B cell (primary cell): ENCODE measurements around the gene IGLL5. TPM values are rescaled to one million over a fixed set of nuclear protein-coding genes. Genes with fewer than 3 reads are reported as not detected.

Experiments used
- ATAC-seq: fragments of 200-7000 bp; cut with Tn5 transposase; one replicate; pipeline ENCODE4 v1.10.0; 2021; ENCODE audit warnings: low read depth, mild to moderate bottlenecking, moderate number of reproducible peaks, moderate library complexity
- CTCF ChIA-PET: fragments of 350-600 bp; sonication (Branson Sonifier 250); formaldehyde crosslinking; loops from one replicate; lab custom pipeline; 2021; ENCODE audit warnings: antibody characterized with exemption, inconsistent platforms; lab: Charles Lee
- POLR2A ChIA-PET: fragments of 350-600 bp; sonication (Branson Sonifier 250); formaldehyde crosslinking; loops from one replicate; lab custom pipeline; 2021; ENCODE audit warnings: antibody characterized with exemption; lab: Charles Lee
- DNase-seq: peaks from one replicate; pipeline ENCODE4 v3.0.0; 2013
- H2AFZ ChIP-seq: 2 replicates; pipeline ENCODE4 v1.6.1; 2012; ENCODE audit warnings: mild to moderate bottlenecking, low read depth, low read length; ENCODE audit not compliant: insufficient read depth, poor library complexity, severe bottlenecking
- H3K27ac ChIP-seq, 2 donors: 1 replicate in 1 of 2; 2 replicates in 1 of 2; pipeline ENCODE4 v1.5.1; 2012 to 2013; ENCODE audit warnings: low read length in 2 of 2, mild to moderate bottlenecking in 2 of 2, moderate library complexity in 1 of 2
- H3K27me3 ChIP-seq, 4 experiments: fragments of 200-600 bp in 1 of 4; sonication (generic) in 1 of 4; replicated peaks in 1 of 4; 1 replicate in 2 of 4; 2 replicates in 2 of 4; pipeline versions ENCODE4 v1.6.1 to v1.7.0; 2013 to 2016; ENCODE audit warnings: low read length in 3 of 4, mild to moderate bottlenecking in 2 of 4, mixed read lengths in 1 of 4, moderate library complexity in 1 of 4; ENCODE audit not compliant: insufficient read depth in 4 of 4, control insufficient read depth in 3 of 4; ENCODE audit errors: control extremely low read depth in 1 of 4
- H3K36me3 ChIP-seq, 2 experiments: replicated peaks in 1 of 2; 1 replicate in 1 of 2; 2 replicates in 1 of 2; pipeline versions ENCODE4 v1.6.1 to v1.7.1; 2013; ENCODE audit warnings: low read length in 1 of 2; ENCODE audit not compliant: insufficient read depth in 2 of 2, control insufficient read depth in 1 of 2; ENCODE audit errors: control extremely low read depth in 1 of 2, extremely low read depth in 1 of 2
- H3K4me1 ChIP-seq, 2 donors: fragments of 200-600 bp in 1 of 2; sonication (generic) in 1 of 2; 1 replicate in 1 of 2; 2 replicates in 1 of 2; pipeline versions ENCODE4 v1.5.1 to v1.6.1; 2013 to 2017; ENCODE audit warnings: low read length in 2 of 2; ENCODE audit not compliant: control insufficient read depth in 2 of 2, insufficient read depth in 2 of 2
- H3K4me2 ChIP-seq: replicated peaks from 2 replicates; pipeline ENCODE3; 2012; ENCODE audit warnings: mild to moderate bottlenecking, low read depth, low read length; ENCODE audit not compliant: poor library complexity, severe bottlenecking
- H3K4me3 ChIP-seq, 5 experiments: fragments of 200-600 bp in 1 of 5; sonication (generic) in 1 of 5; 1 replicate in 3 of 5; 2 replicates in 2 of 5; pipeline versions ENCODE4 v1.5.1 to v1.7.0; 2011 to 2016; ENCODE audit warnings: low read length in 4 of 5, mild to moderate bottlenecking in 4 of 5, low read depth in 2 of 5, control low read depth in 1 of 5, moderate library complexity in 1 of 5; ENCODE audit not compliant: insufficient read depth in 1 of 5; ENCODE audit errors: control extremely low read depth in 1 of 5, extremely low read depth in 1 of 5
- H3K79me2 ChIP-seq: fragments of 200-600 bp; sonication (generic); one replicate; pipeline ENCODE4 v1.6.0; 2016; ENCODE audit warnings: low read length; ENCODE audit not compliant: control insufficient read depth, insufficient read depth
- H3K9ac ChIP-seq: fragments of 200-600 bp; sonication (generic); 2 replicates; pipeline ENCODE4 v1.6.1; 2017; ENCODE audit warnings: mild to moderate bottlenecking, low read length, moderate library complexity
- H3K9me3 ChIP-seq, 3 donors: one replicate each; pipeline versions ENCODE4 v1.6.1 to v1.7.1; 2013; ENCODE audit warnings: low read length in 2 of 3; ENCODE audit not compliant: control insufficient read depth in 2 of 3, insufficient read depth in 1 of 3; ENCODE audit errors: control extremely low read depth in 1 of 3
- H4K20me1 ChIP-seq: 2 replicates; pipeline ENCODE4 v1.6.0; 2012; ENCODE audit warnings: mild to moderate bottlenecking, low read length; ENCODE audit not compliant: insufficient read depth, control insufficient read depth, poor library complexity, severe bottlenecking
- H3K27ac Mint-ChIP-seq: one replicate; pipeline ENCODE4 v1.8.0; 2021; ENCODE audit warnings: mixed read lengths
- H3K27me3 Mint-ChIP-seq: one replicate; pipeline ENCODE4 v1.8.0; 2021; ENCODE audit warnings: mixed read lengths
- H3K4me1 Mint-ChIP-seq: one replicate; pipeline ENCODE4 v1.8.0; 2021; ENCODE audit warnings: mixed read lengths
- H3K4me3 Mint-ChIP-seq: one replicate; pipeline ENCODE4 v1.8.0; 2021; ENCODE audit warnings: mixed read lengths
- H3K9me3 Mint-ChIP-seq: one replicate; pipeline ENCODE4 v1.8.0; 2022; ENCODE audit warnings: mixed read lengths; ENCODE audit not compliant: insufficient read depth
- CTCF ChIP-seq: fragments of 200-600 bp; IDR thresholded peaks from one replicate; pipeline ENCODE4 v1.8.0; 2022; ENCODE audit warnings: antibody characterized with exemption, mild to moderate bottlenecking
- EZH2 ChIP-seq: IDR thresholded peaks from 2 replicates; pipeline ENCODE4 v1.6.1; 2012; ENCODE audit warnings: borderline replicate concordance, low read depth, mild to moderate bottlenecking, moderate library complexity, low read length; ENCODE audit not compliant: insufficient read depth, poor library complexity, severe bottlenecking
- WGBS: methylation state at CpG from one replicate; pipeline ENCODE4 v1.1.5; 2013; ENCODE audit warnings: missing lambda C conversion rate; ENCODE audit not compliant: insufficient coverage; 5-methylcytosine and 5-hydroxymethylcytosine counted together
- intact Hi-C: fragments of 100-400 bp; cut with micrococcal nuclease; formaldehyde crosslinking; loops from one replicate; pipeline ENCODE4 v1.10.0; 2022
- polyA plus RNA-seq: library from polyadenylated mRNA; depleted of rRNA; stranded (reverse); fragments of >200 nt; gene quantifications from 2 replicates; pipeline ENCODE4 v1.2.3, GENCODE V29; 2012
- total RNA-seq, 2 donors: library from RNA; stranded (reverse); fragments of 120-200 nt in 1 of 2; gene quantifications; 1 replicate in 1 of 2; 2 replicates in 1 of 2; pipeline versions ENCODE4 v1.2.3 to v1.2.4, GENCODE V29; 2013 to 2022

Gene IGLL5
- total and polyA plus RNA-seq, 2 donors (not counting 1 experiment from before 2014, with no cell fraction given): 39.8 to 365 TPM

- Histone ChIP-seq H3K4me1 (peaks cover 48 to 82% of the 10 kb centered on the region in 2 donors), H3K36me3 (peaks cover 0 to 3% of the 10 kb centered on the region in 2 experiments), H3K27me3 (no peaks in the 10 kb centered on the region), H3K79me2 (peaks cover 61% of the 10 kb centered on the region), H3K4me2 (no peak overlapping the region), H4K20me1 (no peaks in the 10 kb centered on the region), H3K9ac (no peak overlapping the region), H3K4me3 (no peak overlapping the region), H3K9me3 (peaks cover 0 to 5% (median 0%) of the 10 kb centered on the region in 3 donors), H2AFZ (no peak overlapping the region), H3K27ac (no peak overlapping the region)
- Mint-ChIP-seq H3K27ac (no peak overlapping the region), H3K27me3 (no peaks in the 10 kb centered on the region), H3K4me3 (no peak overlapping the region), H3K4me1 (peaks cover 78% of the 10 kb centered on the region), H3K9me3 (no peaks in the 10 kb centered on the region)
- DNase-seq (no peak), ATAC-seq (no peak)
- ChIA-PET CTCF (interaction anchor here (0.9 kb wide), 2 partner anchors 12 to 19 kb away, joined by 3 read pairs; no protein-coding TSS in a partner anchor), POLR2A (interaction anchor here (0.8 to 1.9 kb wide), 2 partner anchors 12 to 15 kb away, joined by 3 to 4 read pairs; no protein-coding TSS in a partner anchor)
- intact Hi-C loops: no loop called here
- WGBS: 100% methylated on average over 3 of the region's 3 CpGs
- TF ChIP-seq EZH2 (no peak), CTCF (no peak)
Measured at GRCh38 chr22:22916952-22917290, 29.3 kb downstream of the IGLL5 start.

- 96% methylated on average over 4 of the region's 4 CpGs for WGBS
- peaks cover 79% of the 10 kb centered on the region for H3K4me1 Mint-ChIP-seq
Measured at GRCh38 chr22:22917377-22917776, 29.8 kb downstream of the IGLL5 start.

More at GRCh38 chr22:22917377-22917776, 29.8 kb downstream of the IGLL5 start:
- H3K9me3 ChIP-seq: peaks cover 0 to 3% (median 0%) of the 10 kb centered on the region in 3 donors
- H2AFZ ChIP-seq: no peak overlapping the region
- no peak overlapping the region for H3K4me2 ChIP-seq
- H3K36me3 ChIP-seq: peaks cover 0 to 3% of the 10 kb centered on the region in 2 experiments
- ATAC-seq (no peak), DNase-seq (no peak)
- TF ChIP-seq CTCF: no peak
- H3K27me3 ChIP-seq: no peaks in the 10 kb centered on the region
- H3K9ac ChIP-seq: no peak overlapping the region
- H3K27ac Mint-ChIP-seq: peak overlapping the region; percentile 46
- CTCF ChIA-PET: interaction anchor here (0.9 kb wide), 2 partner anchors 11 to 19 kb away, joined by 3 read pairs; no protein-coding TSS in a partner anchor
- H3K4me3 ChIP-seq: no peak overlapping the region
- intact Hi-C loops: no loop called here
- no peak overlapping the region for H3K4me3 Mint-ChIP-seq
- POLR2A ChIA-PET: interaction anchor here (0.8 to 1.9 kb wide), 2 partner anchors 11 to 14 kb away, joined by 3 to 4 read pairs; no protein-coding TSS in a partner anchor
- no peak overlapping the region for H3K27ac ChIP-seq
- H4K20me1 ChIP-seq: no peaks in the 10 kb centered on the region
- no peaks in the 10 kb centered on the region for H3K9me3 Mint-ChIP-seq
- H3K79me2 ChIP-seq: peaks cover 61% of the 10 kb centered on the region
- no peaks in the 10 kb centered on the region for H3K27me3 Mint-ChIP-seq
- H3K4me1 ChIP-seq: peaks cover 45 to 82% of the 10 kb centered on the region in 2 donors
